Measurements from ENCODE around the gene GRAMD1B.

DNA sequence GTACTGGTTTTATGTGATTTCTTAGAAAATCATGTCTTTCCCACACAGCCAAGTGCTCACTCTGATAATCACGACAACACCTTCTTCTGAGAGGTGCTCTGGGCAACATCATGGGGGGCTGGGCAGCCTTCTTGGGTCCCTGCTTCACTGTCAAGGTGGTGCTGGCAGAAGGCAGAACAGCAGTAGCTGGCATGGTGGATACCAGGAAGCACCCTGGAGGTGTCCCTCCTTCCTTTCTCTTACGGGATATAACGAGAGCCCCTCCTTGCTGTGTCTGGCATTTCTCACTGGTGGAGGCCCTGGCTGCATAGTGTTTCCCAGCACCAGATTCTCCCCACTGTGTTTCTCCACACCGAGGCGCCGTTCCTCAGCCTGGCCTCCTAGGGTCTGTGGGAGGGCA is 163.5 kb downstream of the GRAMD1B start:
- TF ChIP-seq POLR2AphosphoS5 (IDR thresholded peaks at IDR 0.05) (no peak), POLR2A (IDR thresholded peaks at IDR 0.05) (no peak)
- TF ChIP-seq, protein P1, sequence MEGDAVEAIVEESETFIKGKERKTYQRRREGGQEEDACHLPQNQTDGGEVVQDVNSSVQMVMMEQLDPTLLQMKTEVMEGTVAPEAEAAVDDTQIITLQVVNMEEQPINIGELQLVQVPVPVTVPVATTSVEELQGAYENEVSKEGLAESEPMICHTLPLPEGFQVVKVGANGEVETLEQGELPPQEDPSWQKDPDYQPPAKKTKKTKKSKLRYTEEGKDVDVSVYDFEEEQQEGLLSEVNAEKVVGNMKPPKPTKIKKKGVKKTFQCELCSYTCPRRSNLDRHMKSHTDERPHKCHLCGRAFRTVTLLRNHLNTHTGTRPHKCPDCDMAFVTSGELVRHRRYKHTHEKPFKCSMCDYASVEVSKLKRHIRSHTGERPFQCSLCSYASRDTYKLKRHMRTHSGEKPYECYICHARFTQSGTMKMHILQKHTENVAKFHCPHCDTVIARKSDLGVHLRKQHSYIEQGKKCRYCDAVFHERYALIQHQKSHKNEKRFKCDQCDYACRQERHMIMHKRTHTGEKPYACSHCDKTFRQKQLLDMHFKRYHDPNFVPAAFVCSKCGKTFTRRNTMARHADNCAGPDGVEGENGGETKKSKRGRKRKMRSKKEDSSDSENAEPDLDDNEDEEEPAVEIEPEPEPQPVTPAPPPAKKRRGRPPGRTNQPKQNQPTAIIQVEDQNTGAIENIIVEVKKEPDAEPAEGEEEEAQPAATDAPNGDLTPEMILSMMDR (IDR thresholded peaks at IDR 0.05) = no peak

Data from breast epithelium (tissue), 3 donors.